Loucy (cell line): Measurements from ENCODE around the gene SATB2.

Experiments
- EZH2phosphoT487 ChIP-seq: fragments of 200-600 bp; IDR thresholded peaks from 2 replicates; pipeline ENCODE4 v1.6.1; 2018; ENCODE audit warnings: antibody characterized with exemption, mild to moderate bottlenecking, moderate library complexity, borderline replicate concordance
- TF ChIP-seq, protein P1 (sequence below): fragments of 200-600 bp; sonication (generic); conservative IDR thresholded peaks from 2 replicates; pipeline ENCODE4 v1.5.1; 2014; ENCODE audit warnings: mild to moderate bottlenecking, antibody characterized with exemption, low read length

DNA sequence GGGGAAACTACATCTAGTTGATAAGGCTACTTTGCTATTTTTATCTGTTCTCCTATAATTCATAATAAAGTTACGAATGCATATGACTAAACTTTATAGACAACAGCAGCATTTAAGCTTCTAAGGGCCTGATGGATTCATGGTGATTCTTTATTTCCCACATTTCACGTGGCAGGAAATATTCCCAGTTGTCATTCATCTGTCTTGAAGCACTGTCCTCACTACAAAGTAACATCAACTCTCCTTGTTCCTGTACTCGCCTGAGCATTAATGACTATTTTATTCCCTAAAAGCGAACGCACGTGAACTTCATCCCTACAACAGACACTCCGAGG is 2.6 kb downstream of the SATB2 start:
- TF ChIP-seq, protein P1, sequence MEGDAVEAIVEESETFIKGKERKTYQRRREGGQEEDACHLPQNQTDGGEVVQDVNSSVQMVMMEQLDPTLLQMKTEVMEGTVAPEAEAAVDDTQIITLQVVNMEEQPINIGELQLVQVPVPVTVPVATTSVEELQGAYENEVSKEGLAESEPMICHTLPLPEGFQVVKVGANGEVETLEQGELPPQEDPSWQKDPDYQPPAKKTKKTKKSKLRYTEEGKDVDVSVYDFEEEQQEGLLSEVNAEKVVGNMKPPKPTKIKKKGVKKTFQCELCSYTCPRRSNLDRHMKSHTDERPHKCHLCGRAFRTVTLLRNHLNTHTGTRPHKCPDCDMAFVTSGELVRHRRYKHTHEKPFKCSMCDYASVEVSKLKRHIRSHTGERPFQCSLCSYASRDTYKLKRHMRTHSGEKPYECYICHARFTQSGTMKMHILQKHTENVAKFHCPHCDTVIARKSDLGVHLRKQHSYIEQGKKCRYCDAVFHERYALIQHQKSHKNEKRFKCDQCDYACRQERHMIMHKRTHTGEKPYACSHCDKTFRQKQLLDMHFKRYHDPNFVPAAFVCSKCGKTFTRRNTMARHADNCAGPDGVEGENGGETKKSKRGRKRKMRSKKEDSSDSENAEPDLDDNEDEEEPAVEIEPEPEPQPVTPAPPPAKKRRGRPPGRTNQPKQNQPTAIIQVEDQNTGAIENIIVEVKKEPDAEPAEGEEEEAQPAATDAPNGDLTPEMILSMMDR, result no peak
- TF ChIP-seq EZH2phosphoT487, result no peak
